ENCODE data around the gene ZMIZ1.

Gene ZMIZ1

GRCh38 chr10:79183468-79183865 is 114.7 kb downstream of the ZMIZ1 start:
- DNase-seq (ENCODE audit: low read depth in 2 of 3, low spot score in 2 of 3), result no peak

- DNase-seq (ENCODE audit: low read depth in 2 of 3, low spot score in 2 of 3), result no peak
Measured at GRCh38 chr10:79184145-79184625, 115.4 kb downstream of the ZMIZ1 start.

GRCh38 chr10:79184657-79185056 is 115.9 kb downstream of the ZMIZ1 start:
- no peak for DNase-seq (ENCODE audit: low read depth in 2 of 3, low spot score in 2 of 3)

- DNase-seq (ENCODE audit: low read depth in 2 of 3, low spot score in 2 of 3), result no peak
Measured at GRCh38 chr10:79185067-79185774, 116.5 kb downstream of the ZMIZ1 start.

GRCh38 chr10:79185796-79186374 is 117.1 kb downstream of the ZMIZ1 start:
- DNase-seq (ENCODE audit: low read depth in 2 of 3, low spot score in 2 of 3), result no peak

DNA sequence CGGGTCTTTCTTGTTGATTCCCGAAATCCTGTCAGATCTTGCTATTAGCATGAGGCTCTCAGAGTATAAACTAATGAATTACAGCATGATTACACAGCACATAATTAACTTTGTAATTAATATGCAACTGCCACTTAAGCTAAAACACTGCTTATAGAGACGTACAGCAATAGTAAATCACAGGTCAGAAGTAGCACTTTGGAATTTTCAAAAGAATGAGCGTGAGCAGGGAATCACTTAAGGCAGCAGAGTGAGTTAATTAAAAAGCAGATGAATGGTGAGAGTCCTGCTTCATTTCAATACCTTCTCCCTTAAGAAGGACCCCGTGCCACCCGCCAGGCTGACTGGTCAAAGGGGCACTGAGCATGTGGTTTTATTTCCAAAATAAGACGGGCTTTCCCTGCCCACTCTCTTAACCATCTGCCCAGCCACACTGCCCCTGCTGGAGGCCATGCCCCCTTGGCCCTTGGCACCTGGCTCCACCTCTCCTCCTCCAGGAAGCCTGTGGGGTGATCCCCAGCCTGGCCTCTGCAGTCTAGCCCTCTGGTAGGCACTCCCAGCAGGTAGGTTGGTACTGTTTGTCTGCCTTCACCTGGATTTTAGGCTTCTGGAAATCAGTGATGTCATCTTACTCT is 117.8 kb downstream of the ZMIZ1 start:
- DNase-seq (ENCODE audit: low read depth in 2 of 3, low spot score in 2 of 3), result no peak

- DNase-seq (ENCODE audit: low read depth in 2 of 3, low spot score in 2 of 3), result no peak
Measured at GRCh38 chr10:79187121-79187940, 118.6 kb downstream of the ZMIZ1 start.

GRCh38 chr10:79188154-79188965 is 119.6 kb downstream of the ZMIZ1 start:
- DNase-seq (ENCODE audit: low read depth in 2 of 3, low spot score in 2 of 3), result no peak

DNA sequence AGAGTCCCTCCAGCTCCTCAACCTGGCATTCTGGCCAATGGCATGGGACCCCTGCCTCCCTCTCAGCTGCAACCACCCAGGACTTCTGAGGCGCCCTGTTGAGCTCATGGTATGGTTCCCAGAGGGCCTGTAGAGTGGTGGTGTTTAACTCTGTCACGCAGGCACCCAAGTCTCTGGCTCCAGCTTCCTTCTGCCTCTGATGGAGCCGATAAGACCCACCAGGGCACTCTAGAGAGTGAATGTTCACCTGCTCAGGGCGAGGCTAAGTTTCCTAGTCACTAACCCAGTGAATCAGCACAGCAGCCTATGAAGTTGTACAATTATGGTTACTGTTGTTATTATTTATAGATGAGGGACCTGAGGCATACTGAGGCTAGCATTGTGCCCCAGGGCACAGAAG is 120.4 kb downstream of the ZMIZ1 start:
- no peak for DNase-seq (ENCODE audit: low read depth in 2 of 3, low spot score in 2 of 3)

- no peak for DNase-seq (ENCODE audit: low read depth in 2 of 3, low spot score in 2 of 3)
Measured at GRCh38 chr10:79189853-79190435, 121.2 kb downstream of the ZMIZ1 start.

GRCh38 chr10:79190740-79191261 is 122.0 kb downstream of the ZMIZ1 start:
- DNase-seq (ENCODE audit: low read depth in 2 of 3, low spot score in 2 of 3), result no peak

- DNase-seq (ENCODE audit: low read depth in 2 of 3, low spot score in 2 of 3), result no peak
Measured at GRCh38 chr10:79191951-79192676, 123.3 kb downstream of the ZMIZ1 start.

DNA sequence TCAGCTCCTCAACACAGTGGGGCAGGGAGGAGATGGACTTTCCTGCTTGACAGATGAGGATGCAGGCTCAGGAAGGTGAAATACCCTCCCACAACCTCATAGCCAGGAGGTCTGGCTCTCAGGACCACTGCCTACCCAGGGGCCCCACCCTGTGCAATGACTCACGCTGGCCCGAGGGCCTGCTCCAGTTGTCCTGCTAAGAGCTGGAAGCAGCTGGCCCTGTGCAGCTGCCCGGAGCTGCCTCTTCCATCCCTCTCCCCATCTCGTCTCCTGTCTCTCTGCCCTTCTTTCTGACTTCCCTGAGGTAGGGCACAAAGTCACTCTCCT is 123.9 kb downstream of the ZMIZ1 start:
- no peak for DNase-seq (ENCODE audit: low read depth in 2 of 3, low spot score in 2 of 3)

DNA sequence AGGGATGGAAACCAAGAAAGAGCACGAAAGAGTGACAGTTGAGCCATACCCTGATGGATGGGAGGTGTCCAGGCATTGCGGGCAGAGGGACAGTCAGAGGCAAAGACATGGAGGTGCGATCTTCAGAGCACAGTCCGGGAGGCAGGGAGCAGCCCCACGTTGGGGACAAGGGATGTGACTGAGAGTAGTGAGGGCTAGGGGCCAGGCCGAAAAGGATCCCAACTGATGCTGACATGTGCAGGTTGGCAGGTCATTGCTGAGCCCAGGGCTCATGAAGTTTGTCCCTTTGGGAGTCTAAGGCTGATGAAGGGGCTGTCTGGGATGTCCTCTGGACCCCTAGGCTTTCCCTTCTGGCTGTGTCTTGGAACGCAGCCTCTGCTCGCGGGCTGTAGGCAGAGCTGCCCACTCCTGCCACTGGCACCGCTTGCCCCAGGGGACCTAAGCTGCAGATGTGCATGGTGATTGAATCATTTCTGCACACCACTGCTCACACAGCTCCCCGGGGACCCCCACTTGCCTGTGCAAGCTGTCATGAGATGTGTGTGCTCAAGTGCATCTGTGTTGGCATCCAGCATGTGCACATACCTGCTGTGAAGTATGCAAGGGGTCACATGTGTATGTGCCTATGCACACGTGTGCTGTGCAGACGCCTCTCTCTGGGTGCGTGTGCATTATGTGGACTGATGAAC is 125.1 kb downstream of the ZMIZ1 start:
- no peak for DNase-seq (ENCODE audit: low read depth in 2 of 3, low spot score in 2 of 3)

- DNase-seq (ENCODE audit: low read depth in 2 of 3, low spot score in 2 of 3), result peak; percentile 56 to 63 (median 58)
Measured at GRCh38 chr10:79195091-79195923, 126.5 kb downstream of the ZMIZ1 start.

- DNase-seq (ENCODE audit: low read depth in 2 of 3, low spot score in 2 of 3), result peak; percentile 32 to 87 (median 72)
Measured at GRCh38 chr10:79196470-79197461, 128.0 kb downstream of the ZMIZ1 start.

DNA sequence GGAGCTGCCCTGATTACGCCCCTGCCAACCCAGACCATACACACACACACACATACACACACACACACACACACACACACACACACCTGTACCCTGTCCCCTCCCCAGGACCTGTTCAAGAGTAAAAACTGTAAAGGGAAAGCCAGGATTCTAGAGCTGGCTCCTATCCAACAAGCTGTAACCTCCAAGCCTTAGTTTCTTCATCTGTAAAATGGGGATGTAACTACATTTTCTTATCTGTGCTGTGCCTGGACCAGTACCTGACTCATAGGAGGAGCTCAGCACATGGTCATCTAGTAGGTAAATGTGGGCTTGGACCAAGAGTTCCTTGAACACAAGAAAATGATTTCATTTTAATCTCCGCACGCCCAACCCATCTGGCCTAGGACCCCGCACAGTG is 128.8 kb downstream of the ZMIZ1 start:
- DNase-seq (ENCODE audit: low read depth in 2 of 3, low spot score in 2 of 3), result no peak
